GM18517 (cell line): ENCODE data around the gene ARHGAP19.

ENCODE experiments used
- ATAC-seq: cut with Tn5 transposase; IDR thresholded peaks from one replicate; pipeline ENCODE4 v1.9.1; 2021; ENCODE audit warnings: mild to moderate bottlenecking, moderate library complexity; ENCODE audit not compliant: unreplicated experiment

Gene ARHGAP19

GRCh38 chr10:97173036-97173435 lies 119.4 kb downstream of the ARHGAP19 start:
- ATAC-seq: no peak
